Measurements from ENCODE around the gene YPEL2. TPM values are rescaled to one million over a fixed set of nuclear protein-coding genes. Genes with fewer than 3 reads are reported as not detected.

YPEL2 gene
- total RNA-seq, 1 donor from 2014 or later = 54.6 TPM

DNA sequence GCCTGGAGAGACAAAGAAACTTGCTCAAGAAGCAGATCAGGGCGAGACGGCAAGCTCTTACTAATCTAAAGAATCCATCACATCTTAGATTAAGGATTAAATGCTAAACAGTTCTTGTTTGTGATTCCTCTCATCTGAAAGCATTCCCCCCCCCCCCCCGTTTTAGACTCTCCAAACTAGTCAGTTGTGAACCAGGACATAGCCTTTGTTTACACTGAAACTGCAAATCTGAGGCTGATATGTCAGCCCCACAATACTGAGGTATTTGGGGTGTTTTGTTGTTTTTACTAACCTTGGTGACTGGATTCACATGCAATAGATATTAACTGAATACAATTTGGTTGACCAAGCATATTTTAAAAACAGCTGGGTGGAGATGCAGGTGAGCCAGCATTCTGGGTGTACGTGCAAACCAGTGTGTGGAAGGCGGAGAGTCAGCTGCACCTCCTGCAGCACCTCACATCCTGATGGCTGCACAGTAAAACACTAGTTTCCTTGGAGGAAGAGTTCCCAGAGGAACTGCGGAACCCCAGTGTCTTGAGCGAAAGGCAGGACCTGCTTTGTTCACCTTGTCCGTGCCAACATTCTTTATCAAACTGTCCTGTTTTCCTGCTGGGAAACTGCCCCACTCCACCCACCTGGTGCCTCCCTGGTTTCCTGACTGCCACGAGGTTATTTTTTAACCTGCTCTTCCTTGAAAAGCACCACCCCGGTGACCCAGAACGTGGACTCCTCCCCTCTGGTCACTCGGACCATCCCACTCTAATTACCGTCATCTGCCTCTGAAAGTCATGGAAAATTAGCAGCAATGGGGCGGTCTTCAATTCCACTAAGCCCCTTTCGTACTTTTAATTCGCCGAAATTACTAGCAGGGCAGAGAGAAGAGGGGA, 1.2 kb upstream of the YPEL2 start:
- peak; percentile 92 to 93 for DNase-seq (ENCODE audit: low read depth in 2 of 2)

DNA sequence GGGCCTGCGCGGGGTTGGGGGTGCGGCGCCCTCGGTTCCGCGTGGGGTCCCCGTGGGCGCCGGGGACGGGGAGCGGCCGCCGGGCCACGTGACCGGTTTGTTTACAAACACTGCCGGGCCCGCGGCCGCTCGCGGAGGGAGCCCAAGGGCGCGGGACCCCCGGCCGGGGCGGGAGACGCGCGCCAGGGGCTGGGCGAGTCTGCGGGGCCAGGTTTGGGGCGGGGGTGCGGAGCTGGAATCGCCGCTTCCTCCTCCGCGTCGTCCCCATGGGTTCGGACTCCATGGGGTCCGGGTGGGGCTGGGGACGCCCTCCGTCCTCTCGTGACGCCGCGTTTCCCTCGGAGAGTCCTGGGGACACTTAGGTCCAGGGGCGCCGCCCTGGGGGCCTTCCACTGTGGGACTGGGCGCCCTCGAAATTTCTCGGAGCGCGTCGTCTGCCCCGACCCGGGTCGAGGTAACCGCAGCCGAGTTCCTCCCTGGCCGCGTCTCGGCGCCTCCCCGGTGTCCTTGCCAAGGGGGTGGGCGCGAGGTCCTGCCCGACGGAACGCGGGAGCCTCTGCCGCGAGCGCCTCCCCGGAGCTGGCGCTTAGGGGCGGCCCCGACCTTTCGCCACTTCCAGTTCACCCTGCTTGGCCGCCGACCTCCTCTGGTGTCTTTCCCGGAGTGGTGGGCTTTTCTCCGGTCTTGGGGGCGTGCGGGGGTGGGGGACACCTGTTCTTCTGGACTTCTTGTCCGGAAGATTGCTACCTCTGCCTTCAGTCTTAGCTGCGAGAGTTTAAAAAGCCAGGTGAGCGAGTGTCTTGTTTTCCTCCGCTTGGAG, 684 bp downstream of the YPEL2 start:
- DNase-seq (ENCODE audit: low read depth in 2 of 2) = peak in 1 of 2 donors; percentile 33

DNA sequence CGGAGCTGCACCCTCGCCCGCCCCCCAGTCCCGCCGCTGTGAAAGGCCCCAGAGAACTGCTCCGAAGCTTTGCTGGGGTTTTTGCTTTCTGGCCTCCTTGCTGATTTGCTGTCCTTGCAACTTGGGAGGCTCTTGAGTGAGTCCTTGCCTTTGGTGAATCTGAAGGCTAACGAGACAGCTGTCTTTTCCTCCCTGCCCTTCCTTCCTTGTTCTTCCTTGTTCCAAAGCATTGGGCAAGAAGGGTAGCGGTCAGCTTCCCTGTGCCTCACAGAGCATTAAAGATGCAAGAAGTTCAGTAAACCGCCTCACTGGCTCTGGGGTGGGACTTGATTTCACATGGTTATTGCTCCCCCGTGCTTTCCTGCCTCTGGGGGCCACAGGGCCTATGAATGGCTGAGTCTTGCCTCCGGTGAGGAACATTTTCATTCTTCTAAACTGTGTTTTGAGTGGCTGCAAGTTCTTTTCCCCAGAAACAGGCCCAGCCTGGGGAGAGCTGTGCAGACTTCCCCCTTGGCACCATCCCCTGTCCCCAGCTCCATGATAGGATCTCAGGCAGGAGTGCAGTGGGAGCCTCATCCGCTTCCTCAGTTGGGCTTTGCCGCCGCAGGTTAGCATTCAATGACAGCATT, 1.4 kb downstream of the YPEL2 start:
- peak in 1 of 2 donors; percentile 34 for DNase-seq (ENCODE audit: low read depth in 2 of 2)

DNA sequence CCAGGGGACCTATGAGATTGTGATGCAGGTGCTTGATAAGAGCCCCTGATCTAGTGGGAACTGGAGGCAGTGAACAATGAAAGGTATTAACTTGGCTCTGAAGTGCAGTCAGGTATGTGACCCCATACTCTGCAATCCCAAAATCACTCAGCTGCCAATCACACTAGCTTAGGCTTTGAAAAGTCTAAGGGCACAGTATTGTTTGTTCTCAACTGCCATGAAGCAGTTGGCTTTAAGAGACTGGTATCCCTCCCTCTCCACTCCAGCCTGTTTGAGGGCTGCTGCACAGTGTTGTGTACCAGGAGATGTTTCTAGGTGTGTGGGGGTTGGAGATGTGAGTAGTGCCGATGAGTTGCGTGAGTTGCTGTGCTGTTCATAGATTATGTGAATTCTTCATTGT, 2.4 kb downstream of the YPEL2 start:
- DNase-seq (ENCODE audit: low read depth in 2 of 2) = no peak

DNA sequence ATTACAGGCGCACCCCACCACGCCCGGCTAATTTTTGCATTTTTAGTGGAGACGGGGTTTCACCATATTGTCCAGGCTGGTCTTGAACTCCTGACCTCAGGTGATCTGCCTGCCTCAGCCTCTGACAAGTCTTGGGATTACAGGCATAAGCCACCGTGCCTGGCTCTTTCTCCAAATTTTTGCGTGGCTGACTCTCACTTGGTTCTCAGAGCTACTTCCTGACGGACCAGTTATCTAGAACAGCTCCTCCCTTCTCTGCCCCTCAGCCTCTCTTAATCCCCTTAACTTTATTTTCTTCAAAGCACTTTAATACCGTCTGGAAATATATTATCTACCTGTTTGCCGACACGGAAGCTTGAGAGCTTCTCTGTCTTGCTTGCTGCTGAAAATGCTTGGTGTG, 4.2 kb downstream of the YPEL2 start:
- DNase-seq (ENCODE audit: low read depth in 2 of 2) = no peak

DNA sequence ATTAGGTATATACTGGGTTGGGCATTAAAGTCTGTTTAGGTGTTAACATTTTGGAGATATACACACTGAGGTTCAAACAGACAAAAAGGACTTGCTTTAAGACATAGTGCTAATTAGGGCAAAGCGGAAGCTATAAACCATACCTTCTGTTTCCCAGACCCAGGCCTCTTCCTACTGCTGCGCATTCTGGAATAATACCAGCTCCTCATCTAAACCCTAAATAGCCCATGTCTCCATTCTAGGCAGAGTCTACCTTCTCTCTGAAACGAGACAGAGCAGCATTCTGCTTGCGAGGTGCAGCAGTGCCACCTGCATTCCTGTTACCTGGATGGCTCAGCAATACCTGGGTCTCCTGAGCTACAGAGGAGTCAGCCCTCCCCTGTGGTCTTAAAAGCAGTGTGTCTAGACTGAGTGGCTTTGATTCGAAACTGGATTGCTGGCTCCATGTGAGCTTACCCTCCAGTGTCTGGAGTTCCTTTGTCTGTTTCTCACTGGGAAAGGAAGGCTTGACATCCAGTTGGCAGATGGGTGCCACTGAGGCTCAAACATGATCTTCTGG, 6.4 kb downstream of the YPEL2 start:
- DNase-seq (ENCODE audit: low read depth in 2 of 2) = no peak

DNA sequence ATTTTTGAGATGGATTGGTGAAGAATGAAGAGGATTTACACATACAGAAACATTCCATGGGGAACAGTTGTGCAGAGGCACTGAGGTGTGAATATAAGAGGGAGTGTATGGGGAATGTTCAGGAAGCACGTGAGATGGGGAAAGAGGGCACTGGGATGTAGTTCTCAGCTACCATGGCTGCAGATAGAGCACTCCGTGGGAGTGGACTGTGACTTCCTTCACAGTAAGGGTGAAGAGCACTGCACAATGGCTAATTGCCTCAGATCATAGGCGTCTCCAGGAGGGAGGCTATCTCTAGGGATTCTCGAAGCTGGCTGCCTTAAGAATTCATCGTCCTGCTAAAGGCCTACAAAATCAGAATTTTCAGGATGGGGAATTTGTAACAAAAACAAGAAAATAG, 7.0 kb downstream of the YPEL2 start:
- no peak for DNase-seq (ENCODE audit: low read depth in 2 of 2)

DNA sequence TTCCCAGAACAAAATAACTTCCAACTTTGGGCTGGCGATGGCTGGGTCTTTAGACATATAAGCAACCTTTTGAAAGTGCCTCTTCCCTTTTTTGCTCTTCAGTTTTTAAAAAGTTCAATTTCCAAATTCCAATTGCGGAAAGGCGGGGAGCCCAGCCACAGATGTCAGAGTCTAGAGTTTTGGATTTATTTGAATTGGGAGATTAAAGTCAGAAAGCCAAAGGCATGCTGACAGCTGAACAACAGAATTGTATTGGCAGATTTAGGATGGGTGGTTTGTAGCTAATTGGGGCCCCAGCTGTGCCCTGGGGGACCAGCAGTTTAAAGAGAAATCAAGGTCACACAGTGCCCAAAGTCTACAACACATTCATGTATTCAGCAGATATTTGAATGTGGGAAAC, 10.5 kb downstream of the YPEL2 start:
- DNase-seq (ENCODE audit: low read depth in 2 of 2) = no peak

DNA sequence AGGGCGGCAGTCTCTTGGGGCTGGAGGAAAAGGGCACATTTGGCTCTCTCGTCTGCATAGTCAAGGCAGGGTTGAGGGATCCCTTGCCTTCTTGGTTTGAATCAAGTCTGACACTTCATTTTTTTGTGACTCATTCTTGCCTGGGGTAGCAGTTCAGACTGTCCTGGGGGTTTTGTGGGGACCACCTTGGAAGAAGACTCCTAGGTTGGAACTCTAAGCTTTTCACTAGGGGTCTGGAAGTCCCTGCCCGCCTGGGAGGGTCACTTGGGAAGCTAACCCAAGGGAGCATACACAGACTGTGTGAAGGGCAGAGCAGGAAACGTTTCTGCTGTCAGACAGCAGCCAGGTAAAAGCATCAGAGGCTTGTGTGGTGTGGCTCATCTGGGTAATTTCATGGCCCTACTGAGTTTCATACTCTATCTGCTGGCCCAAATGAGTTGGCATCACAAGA, 11.3 kb downstream of the YPEL2 start:
- no peak for DNase-seq (ENCODE audit: low read depth in 2 of 2)

DNA sequence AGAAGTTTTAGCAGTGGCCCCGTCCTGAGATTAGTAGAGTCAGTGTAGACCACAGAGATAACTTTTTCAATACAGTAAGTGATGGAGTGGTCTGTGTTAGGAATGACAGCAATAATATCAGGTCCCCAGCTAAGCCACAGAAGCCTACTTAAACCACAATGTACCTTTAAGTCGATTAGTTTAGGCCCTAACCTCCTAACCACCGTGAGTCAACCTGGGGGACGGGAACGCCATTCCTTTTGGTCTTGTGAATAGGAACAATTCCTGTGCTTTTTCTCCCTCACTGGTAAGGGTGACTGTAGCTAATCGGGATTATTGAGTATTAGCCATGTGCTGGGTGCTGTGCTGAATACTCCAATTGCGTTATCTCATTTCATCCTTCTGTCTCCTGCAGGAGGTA, 14.0 kb downstream of the YPEL2 start:
- DNase-seq (ENCODE audit: low read depth in 2 of 2) = no peak

DNA sequence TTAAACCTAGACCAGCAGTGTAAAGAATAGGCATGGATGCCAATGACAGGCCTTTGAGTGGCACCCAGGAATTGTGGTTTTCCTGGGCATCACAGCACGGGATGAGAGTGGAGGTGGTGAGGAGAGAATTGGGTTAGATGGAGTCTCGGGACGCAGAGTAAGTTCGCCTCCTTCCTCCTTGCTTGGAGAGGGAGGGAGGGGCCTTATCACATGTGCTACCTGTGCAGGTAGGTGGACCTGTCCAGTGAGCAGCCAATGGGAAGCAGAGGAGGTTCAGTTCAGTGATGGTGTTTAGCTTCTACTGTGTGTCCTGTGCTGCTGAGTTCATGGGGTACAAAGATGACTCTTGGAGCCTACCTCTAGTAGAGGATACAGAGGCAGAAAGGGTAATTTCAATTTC, 14.9 kb downstream of the YPEL2 start:
- DNase-seq (ENCODE audit: low read depth in 2 of 2) = no peak

DNA sequence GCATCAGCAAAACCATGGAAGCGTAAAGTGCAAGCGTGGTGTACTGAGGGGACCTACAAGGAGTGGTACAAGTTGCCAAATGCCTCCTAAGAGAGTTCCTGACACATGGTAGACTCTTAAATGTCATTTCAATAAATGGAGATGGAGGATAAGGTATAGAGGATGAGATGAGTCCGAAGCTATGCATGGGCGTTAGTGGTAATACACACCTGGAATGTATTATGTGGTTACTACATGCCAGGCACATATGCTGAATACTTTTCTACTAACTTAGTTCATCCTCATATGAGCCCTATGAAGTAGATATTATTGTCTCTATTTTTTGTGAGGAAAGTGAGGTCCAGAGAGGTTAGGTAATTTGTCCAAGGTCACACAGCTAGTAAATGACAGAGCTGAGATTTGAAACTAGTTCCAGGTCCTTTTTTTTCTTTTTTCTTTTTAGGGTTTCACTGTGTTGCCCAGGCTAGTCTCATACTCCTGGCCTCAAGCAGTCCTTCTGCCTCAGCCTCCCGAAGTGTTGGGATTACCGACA, 15.5 kb downstream of the YPEL2 start:
- DNase-seq (ENCODE audit: low read depth in 2 of 2) = no peak

DNA sequence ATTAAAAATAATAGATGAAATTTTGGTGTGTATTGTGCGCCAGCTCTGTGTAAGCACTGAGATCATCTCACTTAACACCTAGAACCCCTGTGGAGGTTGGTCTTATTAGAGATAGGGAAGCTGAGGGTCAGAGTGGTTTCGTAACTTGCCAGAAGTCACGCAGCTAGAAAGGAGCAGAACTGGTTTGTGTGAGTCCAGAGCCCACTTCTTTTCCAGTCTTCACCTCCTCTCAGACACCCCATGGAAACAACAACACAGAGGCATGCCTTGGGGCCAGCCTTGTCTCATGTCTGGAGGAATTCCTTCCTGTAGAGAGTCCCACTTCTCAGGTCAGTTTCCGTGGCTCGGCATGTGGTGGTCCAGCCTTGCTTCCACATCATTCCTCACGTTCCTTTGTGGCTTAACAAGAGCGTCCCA, 16.5 kb downstream of the YPEL2 start:
- no peak for DNase-seq (ENCODE audit: low read depth in 2 of 2)

DNA sequence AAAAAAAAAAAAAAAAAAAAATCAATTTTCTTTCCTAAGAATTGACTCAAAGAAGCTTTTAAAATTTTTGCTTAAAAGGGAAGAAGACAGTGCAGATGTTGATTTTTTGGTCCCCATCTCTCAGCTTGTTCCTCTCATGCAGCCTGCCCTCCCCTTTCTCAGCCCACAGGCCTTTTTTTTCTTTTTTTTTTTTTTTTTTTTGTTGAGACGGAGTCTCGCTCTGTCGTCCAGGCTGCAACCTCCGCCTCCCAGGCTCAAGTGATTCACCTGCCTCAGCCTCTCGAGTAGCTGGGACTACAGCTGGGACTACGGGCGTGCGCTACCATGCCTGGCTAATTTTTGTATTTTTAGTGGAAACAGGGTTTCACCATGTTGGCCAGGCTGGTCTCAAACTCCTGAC, 17.7 kb downstream of the YPEL2 start:
- no peak for DNase-seq (ENCODE audit: low read depth in 2 of 2)

DNA sequence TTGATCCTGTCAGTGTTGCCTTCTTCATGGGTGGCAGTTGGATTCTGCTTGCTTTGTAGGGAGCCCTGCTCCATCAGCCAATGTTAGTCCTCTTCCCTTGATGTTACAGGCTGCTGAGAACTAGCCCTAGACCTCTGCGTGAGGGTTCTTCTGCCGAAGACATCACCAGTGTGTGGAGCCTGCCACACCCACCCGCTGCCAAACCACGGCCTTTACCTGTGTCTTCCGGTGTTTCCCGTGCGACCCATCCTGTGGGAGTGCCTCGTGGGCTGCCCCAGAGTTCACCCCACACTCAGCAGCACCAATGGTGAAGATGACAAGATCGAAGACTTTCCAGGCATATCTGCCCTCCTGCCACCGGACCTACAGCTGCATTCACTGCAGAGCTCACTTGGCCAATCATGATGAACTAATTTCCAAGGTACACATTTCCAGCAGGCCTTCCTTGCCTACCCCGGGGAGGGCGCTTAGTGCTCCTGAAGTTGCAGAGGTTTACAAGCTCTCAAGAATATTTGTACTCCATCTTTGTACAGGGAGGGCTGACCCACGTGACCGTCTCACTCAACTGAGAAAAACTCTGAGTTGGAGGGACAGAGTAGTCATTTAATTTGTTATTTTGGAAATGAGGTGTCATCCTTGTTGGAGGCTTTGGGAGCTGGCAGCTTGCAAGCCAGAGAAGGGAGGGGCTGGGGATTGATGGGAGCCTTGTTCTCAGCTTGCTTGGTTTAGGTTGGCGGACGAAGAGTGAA, 21.8 kb downstream of the YPEL2 start:
- DNase-seq (ENCODE audit: low read depth in 2 of 2) = no peak

DNA sequence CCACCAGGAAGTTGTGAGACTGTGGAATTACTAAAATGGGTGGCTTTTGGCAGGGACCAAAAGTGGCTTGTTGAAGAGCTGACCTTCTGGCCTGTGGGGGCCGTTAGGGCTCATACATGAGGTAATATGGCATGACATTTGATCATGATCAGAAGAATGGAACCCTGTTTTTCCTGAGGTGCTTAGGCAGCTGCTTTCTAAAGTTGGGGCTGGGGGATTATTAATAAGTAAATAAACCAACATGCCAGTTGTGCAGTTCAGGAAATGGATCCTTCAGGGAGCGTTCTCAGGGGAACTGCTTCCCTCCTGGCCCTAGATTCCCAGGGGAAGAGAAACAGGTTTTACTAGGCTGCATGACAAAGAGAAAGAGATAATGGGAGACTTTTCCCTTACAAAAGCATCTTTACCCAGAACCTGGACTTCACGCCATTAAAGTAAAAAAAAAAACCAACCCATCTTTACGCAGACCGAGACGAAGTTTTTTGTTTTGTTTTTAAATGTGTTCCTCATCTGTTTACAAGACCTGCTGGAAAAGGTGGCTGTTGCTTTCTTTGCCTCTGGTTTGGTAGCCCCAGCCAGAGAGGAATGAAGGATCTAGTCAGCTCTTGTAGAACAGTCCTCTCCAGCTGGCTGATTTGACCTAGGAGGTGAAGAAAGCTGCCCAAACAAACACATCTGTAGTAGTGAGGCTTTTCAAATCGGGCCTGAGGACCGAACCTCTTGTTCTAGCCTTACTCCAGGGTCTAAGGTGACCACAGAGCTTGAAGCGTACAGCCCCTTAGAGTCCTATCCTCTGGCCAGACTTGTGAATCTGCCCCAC, 22.7 kb downstream of the YPEL2 start:
- no peak for DNase-seq (ENCODE audit: low read depth in 2 of 2)

DNA sequence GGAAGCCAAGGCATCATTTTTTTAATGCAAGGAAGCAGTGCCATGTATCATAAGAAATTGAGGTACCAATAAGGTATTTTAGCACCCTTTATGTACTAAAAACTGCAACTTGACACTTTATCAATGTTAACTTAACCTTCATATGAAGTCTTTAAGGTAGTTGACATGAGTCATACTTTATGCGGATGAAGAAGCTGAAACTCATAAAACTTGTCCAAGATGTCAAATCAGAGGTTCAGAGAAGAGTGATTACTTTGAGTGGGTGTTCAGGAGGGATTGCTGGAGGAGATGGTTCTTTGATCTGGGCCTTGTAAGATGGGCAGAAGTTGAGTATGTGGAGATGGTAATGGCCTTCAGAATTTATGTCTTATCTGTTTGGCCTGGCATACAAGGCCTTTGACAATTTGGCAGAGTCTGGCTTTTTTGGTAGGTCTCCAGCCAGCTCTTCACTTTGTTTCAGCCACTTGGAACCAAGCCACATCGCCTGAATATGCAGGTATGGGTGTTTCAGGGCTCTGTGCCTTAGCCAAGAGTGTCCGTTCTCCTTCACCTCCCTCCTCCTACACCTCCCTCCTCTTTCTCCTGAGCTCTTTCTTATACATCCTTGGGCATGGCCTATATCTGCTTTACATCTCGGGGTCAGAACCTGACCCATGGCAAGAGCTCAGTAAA, 23.7 kb downstream of the YPEL2 start:
- DNase-seq (ENCODE audit: low read depth in 2 of 2) = no peak

DNA sequence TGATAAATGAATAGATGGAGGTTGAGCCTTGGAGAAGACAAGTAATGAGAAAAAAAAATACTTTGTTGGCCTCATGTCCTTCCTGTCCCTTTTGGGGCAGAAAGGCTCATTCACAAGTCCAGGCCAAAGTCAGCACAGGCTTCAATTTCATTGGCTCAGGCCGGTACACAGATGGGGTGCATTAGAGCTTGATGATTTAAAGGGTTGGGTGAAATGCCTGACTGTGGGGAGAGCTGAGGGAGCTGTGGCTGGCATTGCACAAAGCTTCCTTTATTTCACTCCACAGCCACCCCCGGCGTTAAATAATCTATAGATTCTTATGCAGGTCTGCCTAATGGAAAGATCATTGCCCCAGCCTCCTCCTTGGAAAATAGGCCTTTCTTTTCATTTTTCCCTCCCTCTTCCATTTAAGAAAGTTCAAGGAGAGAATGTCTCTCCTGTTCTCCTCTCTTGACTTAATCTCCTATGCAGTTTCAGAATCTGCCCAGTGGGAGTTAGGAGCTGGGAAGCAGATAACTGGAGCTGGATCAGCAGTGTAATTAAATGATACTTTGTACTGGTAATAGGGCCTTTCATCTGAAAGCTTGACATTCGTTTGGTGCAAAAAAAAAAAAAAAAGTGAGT, 24.4 kb downstream of the YPEL2 start:
- no peak for DNase-seq (ENCODE audit: low read depth in 2 of 2)

All from dermis microvascular lymphatic vessel endothelial cell (primary cell).